ENCODE measurements around the gene PSMD11.

GRCh38 chr17:32489320-32490100 lies 45.2 kb downstream of the PSMD11 start:
- no peak for TF ChIP-seq POLR2AphosphoS5 (IDR thresholded peaks at IDR 0.05; ENCODE audit: insufficient read depth, low read depth, low read length)
- no peak for TF ChIP-seq FOS (IDR thresholded peaks at IDR 0.05; ENCODE audit: borderline replicate concordance, insufficient read depth, low read length)
